Suppressor macrophage treated with lipopolysaccharide for 1 hour (primary cell): Measurements from ENCODE around the gene SCAF11.

Source experiments
- DNase-seq, 3 donors: peaks; one replicate each; pipeline ENCODE4 v3.0.0-alpha.2; 2020 to 2022

The SCAF11 gene

GRCh38 chr12:45915405-45915804, 75.0 kb downstream of the SCAF11 start:
- no peak for DNase-seq

- DNase-seq: peak; percentile 10 to 36 (median 27)
Measured at GRCh38 chr12:45914090-45914489, 76.3 kb downstream of the SCAF11 start.

GRCh38 chr12:45913631-45914030, 76.7 kb downstream of the SCAF11 start:
- DNase-seq: no peak

GRCh38 chr12:45912774-45913173, 77.6 kb downstream of the SCAF11 start:
- no peak for DNase-seq

GRCh38 chr12:45909041-45909713, 81.2 kb downstream of the SCAF11 start:
- DNase-seq: no peak

GRCh38 chr12:45907955-45908354, 82.4 kb downstream of the SCAF11 start:
- peak in 2 of 3 donors; percentile 2 to 15 for DNase-seq

- DNase-seq: no peak
Measured at GRCh38 chr12:45898094-45898493, 92.3 kb downstream of the SCAF11 start.

GRCh38 chr12:45895961-45896360, 94.4 kb downstream of the SCAF11 start:
- DNase-seq: no peak

GRCh38 chr12:45893240-45893639, 97.1 kb downstream of the SCAF11 start:
- no peak for DNase-seq

- no peak for DNase-seq
Measured at GRCh38 chr12:45890276-45890675, 100.1 kb downstream of the SCAF11 start.

GRCh38 chr12:45887544-45887943, 102.8 kb downstream of the SCAF11 start:
- no peak for DNase-seq

- no peak for DNase-seq
Measured at GRCh38 chr12:45886685-45887084, 103.7 kb downstream of the SCAF11 start.

GRCh38 chr12:45883187-45883586, 107.2 kb downstream of the SCAF11 start:
- DNase-seq: no peak

GRCh38 chr12:45880533-45880932, 109.8 kb downstream of the SCAF11 start:
- no peak for DNase-seq

GRCh38 chr12:45879363-45879895, 110.9 kb downstream of the SCAF11 start:
- no peak for DNase-seq

- no peak for DNase-seq
Measured at GRCh38 chr12:45878630-45879255, 111.6 kb downstream of the SCAF11 start.

- no peak for DNase-seq
Measured at GRCh38 chr12:45877069-45877468, 113.3 kb downstream of the SCAF11 start.

GRCh38 chr12:45872446-45872845, 117.9 kb downstream of the SCAF11 start:
- DNase-seq: peak in 2 of 3 donors; percentile 7
